ENCODE data around the gene ALS2.

DNA sequence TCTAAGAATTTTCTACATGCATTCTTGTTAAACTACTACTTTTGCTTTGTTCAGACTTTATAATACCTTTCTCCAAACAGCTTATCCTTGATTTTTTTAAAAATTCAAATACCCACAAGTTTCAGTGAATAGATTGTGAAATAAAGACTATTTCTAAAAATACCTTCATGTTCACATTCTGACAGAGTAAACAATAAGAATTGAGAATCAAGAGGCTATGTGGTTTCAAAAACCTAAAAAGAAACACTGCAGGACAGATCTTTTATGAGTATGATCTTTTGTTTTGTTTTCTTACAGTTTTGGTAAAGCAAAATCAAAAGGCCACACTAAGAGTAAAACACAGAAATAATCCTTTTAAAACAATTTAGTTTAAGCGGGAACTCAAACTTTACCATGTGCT is 21.2 kb downstream of the ALS2 start:
- TF ChIP-seq, protein P1, sequence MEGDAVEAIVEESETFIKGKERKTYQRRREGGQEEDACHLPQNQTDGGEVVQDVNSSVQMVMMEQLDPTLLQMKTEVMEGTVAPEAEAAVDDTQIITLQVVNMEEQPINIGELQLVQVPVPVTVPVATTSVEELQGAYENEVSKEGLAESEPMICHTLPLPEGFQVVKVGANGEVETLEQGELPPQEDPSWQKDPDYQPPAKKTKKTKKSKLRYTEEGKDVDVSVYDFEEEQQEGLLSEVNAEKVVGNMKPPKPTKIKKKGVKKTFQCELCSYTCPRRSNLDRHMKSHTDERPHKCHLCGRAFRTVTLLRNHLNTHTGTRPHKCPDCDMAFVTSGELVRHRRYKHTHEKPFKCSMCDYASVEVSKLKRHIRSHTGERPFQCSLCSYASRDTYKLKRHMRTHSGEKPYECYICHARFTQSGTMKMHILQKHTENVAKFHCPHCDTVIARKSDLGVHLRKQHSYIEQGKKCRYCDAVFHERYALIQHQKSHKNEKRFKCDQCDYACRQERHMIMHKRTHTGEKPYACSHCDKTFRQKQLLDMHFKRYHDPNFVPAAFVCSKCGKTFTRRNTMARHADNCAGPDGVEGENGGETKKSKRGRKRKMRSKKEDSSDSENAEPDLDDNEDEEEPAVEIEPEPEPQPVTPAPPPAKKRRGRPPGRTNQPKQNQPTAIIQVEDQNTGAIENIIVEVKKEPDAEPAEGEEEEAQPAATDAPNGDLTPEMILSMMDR (IDR thresholded peaks at IDR 0.05): no peak
- no peak for TF ChIP-seq POLR2A (IDR thresholded peaks at IDR 0.05)

Measured in ovary (tissue), 3 donors.